OCI-LY1 (cell line): ENCODE data around the gene TTLL11.

ENCODE experiments used
- H2AFZ ChIP-seq: fragments of 200-600 bp; sonication (generic), shearing (Covaris generic); 2 replicates; pipeline ENCODE4 v1.6.0; 2014; ENCODE audit warnings: antibody characterized with exemption, mild to moderate bottlenecking, low read length
- H3F3A ChIP-seq: fragments of 200-600 bp; sonication (generic), shearing (Covaris generic); 2 replicates; pipeline ENCODE4 v1.6.0; 2014; ENCODE audit warnings: mild to moderate bottlenecking, antibody characterized with exemption, low read length, moderate library complexity; ENCODE audit not compliant: insufficient read depth
- H3K27ac ChIP-seq: fragments of 200-600 bp; sonication (generic); 2 replicates; pipeline ENCODE4 v1.5.1; 2014; ENCODE audit warnings: low read length, mixed run types, mild to moderate bottlenecking, low read depth; ENCODE audit not compliant: poor library complexity, severe bottlenecking
- H3K27me3 ChIP-seq: fragments of 200-600 bp; sonication (generic); 2 replicates; pipeline ENCODE4 v1.6.0; 2014; ENCODE audit warnings: antibody characterized with exemption, mild to moderate bottlenecking, low read length, moderate library complexity; ENCODE audit not compliant: insufficient read depth
- H3K36me3 ChIP-seq: fragments of 200-600 bp; sonication (generic); 2 replicates; pipeline ENCODE4 v1.6.1; 2014; ENCODE audit warnings: mild to moderate bottlenecking, antibody characterized with exemption, low read length, moderate library complexity, mixed read lengths; ENCODE audit not compliant: insufficient read depth
- H3K4me1 ChIP-seq: fragments of 200-600 bp; sonication (generic); 2 replicates; pipeline ENCODE4 v1.5.1; 2014; ENCODE audit warnings: mild to moderate bottlenecking, low read length, moderate library complexity; ENCODE audit not compliant: insufficient read depth, severe bottlenecking
- H3K4me2 ChIP-seq: fragments of 200-600 bp; sonication (generic), shearing (Covaris generic); 2 replicates; pipeline ENCODE4 v1.6.1; 2014; ENCODE audit warnings: low read length
- H3K4me3 ChIP-seq: fragments of 200-600 bp; sonication (generic); 2 replicates; pipeline ENCODE4 v1.5.1; 2014; ENCODE audit warnings: low read length, low read depth, mild to moderate bottlenecking, mixed read lengths; ENCODE audit not compliant: poor library complexity, severe bottlenecking
- H3K79me2 ChIP-seq: fragments of 200-600 bp; shearing (Covaris generic); 2 replicates; pipeline ENCODE4 v1.6.1; 2016; ENCODE audit warnings: mixed run types, low read length, mixed read lengths; ENCODE audit not compliant: insufficient read depth
- H3K9ac ChIP-seq: fragments of 200-600 bp; sonication (generic), shearing (Covaris generic); 2 replicates; pipeline ENCODE4 v1.6.1; 2014; ENCODE audit warnings: mild to moderate bottlenecking, low read length, mixed read lengths
- H3K9me2 ChIP-seq: fragments of 200-600 bp; sonication (generic), shearing (Covaris generic); 2 replicates; pipeline ENCODE4 v1.6.1; 2014; ENCODE audit warnings: low read depth, mild to moderate bottlenecking, low read length, mixed read lengths
- H3K9me3 ChIP-seq: fragments of 200-600 bp; shearing (Covaris generic); 2 replicates; pipeline ENCODE4 v1.6.1; 2014; ENCODE audit warnings: low read length, mixed read lengths
- H4K20me1 ChIP-seq: fragments of 200-600 bp; sonication (generic), shearing (Covaris generic); 2 replicates; pipeline ENCODE4 v1.6.0; 2016; ENCODE audit warnings: mild to moderate bottlenecking, low read length; ENCODE audit not compliant: insufficient read depth
- EZH2 ChIP-seq: fragments of 200-600 bp; sonication (generic), shearing (Covaris generic); IDR thresholded peaks from 2 replicates; pipeline ENCODE4 v1.8.0; 2017; ENCODE audit warnings: borderline replicate concordance, mixed run types, mild to moderate bottlenecking, antibody characterized with exemption, low read length, moderate library complexity, mixed read lengths
- TF ChIP-seq, protein P1 (sequence below): fragments of 200-600 bp; sonication (generic), shearing (Covaris generic); IDR thresholded peaks from 2 replicates; pipeline ENCODE4 v1.5.1; 2017; ENCODE audit warnings: mild to moderate bottlenecking, antibody characterized with exemption, low read length, moderate library complexity, mixed read lengths

The TTLL11 gene

DNA sequence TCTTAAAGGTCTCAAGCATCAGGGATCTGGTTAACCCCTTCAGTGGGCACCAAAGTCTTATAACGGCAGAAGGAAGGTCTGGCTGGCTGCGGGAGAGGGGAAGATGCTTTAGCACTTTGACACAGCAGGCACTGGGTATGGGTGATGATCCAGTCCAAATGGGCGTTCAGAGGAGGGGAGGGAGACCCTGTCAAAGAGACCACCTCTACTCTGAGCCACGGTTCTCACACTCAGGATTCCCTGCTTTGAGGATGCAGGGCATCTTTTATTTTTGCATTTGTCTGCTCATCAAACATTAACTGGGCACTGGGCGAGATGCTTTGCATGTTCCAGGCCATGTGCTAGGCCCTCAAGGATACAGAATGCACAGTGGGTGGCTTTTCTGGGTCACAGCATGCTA, 237.6 kb downstream of the TTLL11 start:
- peaks cover 29% of the 10 kb centered on the region for H3K4me1 ChIP-seq
- H3K27ac ChIP-seq = no peak overlapping the region
- H3K4me2 ChIP-seq = no peak overlapping the region
- H4K20me1 ChIP-seq = no peaks in the 10 kb centered on the region
- H3K27me3 ChIP-seq = no peaks in the 10 kb centered on the region
- no peak overlapping the region for H3K9ac ChIP-seq
- H3K9me2 ChIP-seq = no peaks in the 10 kb centered on the region
- TF ChIP-seq EZH2 = no peak
- TF ChIP-seq, protein P1, sequence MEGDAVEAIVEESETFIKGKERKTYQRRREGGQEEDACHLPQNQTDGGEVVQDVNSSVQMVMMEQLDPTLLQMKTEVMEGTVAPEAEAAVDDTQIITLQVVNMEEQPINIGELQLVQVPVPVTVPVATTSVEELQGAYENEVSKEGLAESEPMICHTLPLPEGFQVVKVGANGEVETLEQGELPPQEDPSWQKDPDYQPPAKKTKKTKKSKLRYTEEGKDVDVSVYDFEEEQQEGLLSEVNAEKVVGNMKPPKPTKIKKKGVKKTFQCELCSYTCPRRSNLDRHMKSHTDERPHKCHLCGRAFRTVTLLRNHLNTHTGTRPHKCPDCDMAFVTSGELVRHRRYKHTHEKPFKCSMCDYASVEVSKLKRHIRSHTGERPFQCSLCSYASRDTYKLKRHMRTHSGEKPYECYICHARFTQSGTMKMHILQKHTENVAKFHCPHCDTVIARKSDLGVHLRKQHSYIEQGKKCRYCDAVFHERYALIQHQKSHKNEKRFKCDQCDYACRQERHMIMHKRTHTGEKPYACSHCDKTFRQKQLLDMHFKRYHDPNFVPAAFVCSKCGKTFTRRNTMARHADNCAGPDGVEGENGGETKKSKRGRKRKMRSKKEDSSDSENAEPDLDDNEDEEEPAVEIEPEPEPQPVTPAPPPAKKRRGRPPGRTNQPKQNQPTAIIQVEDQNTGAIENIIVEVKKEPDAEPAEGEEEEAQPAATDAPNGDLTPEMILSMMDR = no peak
- H2AFZ ChIP-seq = no peak overlapping the region
- H3K79me2 ChIP-seq = no peaks in the 10 kb centered on the region
- no peaks in the 10 kb centered on the region for H3F3A ChIP-seq
- no peaks in the 10 kb centered on the region for H3K9me3 ChIP-seq
- H3K4me3 ChIP-seq = no peak overlapping the region
- no peaks in the 10 kb centered on the region for H3K36me3 ChIP-seq

DNA sequence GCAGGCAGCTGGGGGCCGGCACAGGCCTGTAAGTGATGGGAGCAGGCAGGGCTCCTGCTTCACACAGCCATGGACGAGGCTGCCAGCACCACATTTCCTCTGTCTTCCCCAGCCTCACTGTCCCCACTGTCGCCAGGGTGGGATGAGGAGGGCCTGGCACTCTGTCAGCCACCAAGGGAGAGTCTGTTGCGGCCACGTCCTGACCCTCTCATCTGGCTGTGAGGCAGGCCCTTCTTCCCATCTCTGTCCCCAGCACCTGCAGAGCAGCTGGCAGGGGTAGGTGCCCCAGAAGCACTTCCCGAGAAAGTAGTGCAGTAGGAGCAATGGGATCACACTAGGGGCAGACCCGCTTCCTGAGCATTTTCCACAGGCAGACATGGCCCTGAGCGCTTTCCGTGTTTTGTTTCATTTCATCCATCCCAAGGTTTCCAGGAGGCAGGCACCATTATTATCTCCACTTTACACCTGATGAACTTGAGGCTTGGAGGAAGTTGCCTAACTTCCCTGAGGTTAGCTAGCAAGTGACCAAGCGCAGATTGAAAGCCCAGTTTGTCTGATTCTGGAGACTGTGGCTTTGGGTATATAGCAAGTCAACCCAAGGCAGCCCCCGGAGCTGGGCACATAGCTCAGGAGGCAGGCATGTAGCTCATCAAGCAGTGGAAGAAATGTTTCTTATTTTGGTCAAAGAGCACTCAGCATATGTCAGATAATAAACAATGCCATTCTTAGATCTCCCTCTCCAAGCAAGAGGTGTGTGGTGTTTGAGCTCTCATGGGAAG, 239.3 kb downstream of the TTLL11 start:
- H3K9me2 ChIP-seq = no peaks in the 10 kb centered on the region
- H3K4me3 ChIP-seq = no peak overlapping the region
- H3K9me3 ChIP-seq = peaks cover 4% of the 10 kb centered on the region
- H3K9ac ChIP-seq = no peak overlapping the region
- H4K20me1 ChIP-seq = no peaks in the 10 kb centered on the region
- H2AFZ ChIP-seq = no peak overlapping the region
- no peaks in the 10 kb centered on the region for H3K27me3 ChIP-seq
- H3K27ac ChIP-seq = no peak overlapping the region
- H3K36me3 ChIP-seq = no peaks in the 10 kb centered on the region; the same call in 1 of the 2 replicates
- H3K4me1 ChIP-seq = peaks cover 21% of the 10 kb centered on the region
- H3K4me2 ChIP-seq = no peak overlapping the region
- H3K79me2 ChIP-seq = no peaks in the 10 kb centered on the region
- no peaks in the 10 kb centered on the region for H3F3A ChIP-seq
- TF ChIP-seq, protein P1 = no peak
- no peak for TF ChIP-seq EZH2

DNA sequence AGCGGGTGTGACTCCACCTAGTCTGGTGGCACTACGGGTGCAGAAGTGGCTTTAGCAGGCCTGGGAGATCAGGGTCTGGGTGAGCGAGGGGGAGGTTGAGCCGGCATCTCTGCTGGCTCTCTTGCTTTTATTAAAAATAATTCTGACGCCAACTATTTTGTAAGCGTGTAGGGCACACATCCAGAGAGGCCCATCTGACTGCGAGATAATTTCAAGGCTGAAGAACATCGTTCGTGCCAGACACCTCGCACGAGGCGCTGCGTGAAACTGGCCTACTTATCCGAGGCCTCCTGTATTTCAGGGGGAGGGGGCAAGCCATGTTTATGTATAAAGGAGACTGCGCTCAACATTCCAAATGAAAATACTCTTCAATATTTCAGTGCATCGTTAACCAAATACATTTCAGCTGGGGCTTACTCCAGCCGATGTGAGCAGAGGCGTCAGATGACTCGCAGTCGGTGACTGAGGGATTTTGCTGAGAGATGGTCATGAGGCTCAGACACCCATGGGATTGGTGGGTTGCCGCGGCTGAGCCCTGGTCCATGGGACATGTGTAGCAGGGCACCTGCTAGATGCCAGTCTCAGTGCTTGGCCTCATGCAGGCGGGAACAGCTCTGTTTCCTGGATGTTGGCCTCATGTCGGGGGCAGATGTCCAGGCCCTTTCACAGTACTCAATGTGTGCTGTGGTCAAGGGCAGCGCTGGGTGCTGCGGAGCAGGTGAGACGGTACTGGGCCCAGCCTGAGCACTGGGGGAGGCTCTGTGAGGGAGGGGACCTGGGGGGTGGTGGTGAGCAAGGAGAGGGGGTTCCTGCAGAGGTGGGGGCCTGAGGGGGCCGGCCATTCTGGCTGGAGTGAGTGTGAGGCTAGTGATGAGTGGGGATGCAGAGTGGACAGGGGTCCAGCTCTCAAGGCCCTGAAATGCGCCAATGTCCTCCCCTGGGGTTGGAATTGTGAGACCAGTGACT, 240.2 kb downstream of the TTLL11 start:
- Histone ChIP-seq H2AFZ (no peak overlapping the region), H3K4me3 (no peak overlapping the region), H3K4me1 (peaks cover 12% of the 10 kb centered on the region), H3K27me3 (no peaks in the 10 kb centered on the region), H3K9me2 (no peaks in the 10 kb centered on the region), H4K20me1 (no peaks in the 10 kb centered on the region), H3K27ac (no peak overlapping the region), H3K4me2 (no peak overlapping the region), H3F3A (no peaks in the 10 kb centered on the region), H3K79me2 (no peaks in the 10 kb centered on the region), H3K9ac (no peak overlapping the region), H3K9me3 (peaks cover 9% of the 10 kb centered on the region), H3K36me3 (no peaks in the 10 kb centered on the region; the same call in 1 of the 2 replicates)
- TF ChIP-seq, protein P1 = no peak
- no peak for TF ChIP-seq EZH2
